K562 (cell line): ENCODE data around the gene LRP4. TPM values are rescaled to one million over a fixed set of nuclear protein-coding genes. Genes with fewer than 3 reads are reported as not detected.
A peak's percentile ranks its signal among the peaks of the same experiment; 100 is the strongest.

Source experiments
- DPF2 ChIP-seq: fragments of 450-650 bp; IDR thresholded peaks from 2 replicates; pipeline ENCODE4 v1.6.1; 2016
- MTA1 ChIP-seq: fragments of 450-650 bp; IDR thresholded peaks from 2 replicates; pipeline ENCODE4 v1.6.1; 2017; ENCODE audit warnings: borderline replicate concordance
- NCOA1 ChIP-seq: fragments of 450-650 bp; IDR thresholded peaks from 2 replicates; pipeline ENCODE4 v1.6.1; 2016; ENCODE audit warnings: low read depth
- NR2C1 ChIP-seq, 2 experiments: fragments of 450-650 bp; IDR thresholded peaks; 2 replicates each; pipeline ENCODE4 v1.6.1; 2017; ENCODE audit warnings: mild to moderate bottlenecking in 2 of 2, antibody characterized with exemption in 1 of 2, inconsistent platforms in 1 of 2, missing compliant biosample characterization in 1 of 2, missing genetic modification characterization in 1 of 2
- PML ChIP-seq: IDR thresholded peaks from 2 replicates; pipeline ENCODE4 v1.6.1; 2012; ENCODE audit warnings: low read length, inconsistent platforms
- TAL1 ChIP-seq: fragments of 450-650 bp; IDR thresholded peaks from 2 replicates; pipeline ENCODE4 v1.6.1; 2016; ENCODE audit warnings: mild to moderate bottlenecking
- THRA ChIP-seq: fragments of 450-650 bp; IDR thresholded peaks from 2 replicates; pipeline ENCODE4 v1.6.1; 2017; ENCODE audit warnings: mild to moderate bottlenecking, moderate library complexity
- ZBTB12 ChIP-seq: fragments of 250-450 bp; sonication (Bioruptor Pico); IDR thresholded peaks from 2 replicates; pipeline ENCODE4 v1.4.0; 2020
- ZNF121 ChIP-seq: sonication (generic); formaldehyde crosslinking; conservative IDR thresholded peaks from 2 replicates; pipeline ENCODE4 v1.8.0; 2022; ENCODE audit warnings: missing genetic modification reagents
- polyA plus RNA-seq, 8 experiments: library from polyadenylated mRNA; depleted of rRNA in 4 of 8; stranded (reverse) in 5 of 8; unstranded in 3 of 8; fragments of >200 nt; fragmentation: Nextera tagmentation in 2 of 8; fragmentation: Illumina TruSeq in 1 of 8; extraction: Ambion mirVana in 2 of 8; extraction: Trizol in 1 of 8; gene quantifications; 2 replicates each; pipeline versions ENCODE4 v1.2.1 to v1.2.3, GENCODE V29; 2011 to 2014; ENCODE audit warnings: inconsistent platforms in 1 of 8, missing spikeins in 1 of 8
- total RNA-seq, 7 experiments: library from RNA; depleted of rRNA in 6 of 7; stranded (reverse); fragments of >200 nt in 6 of 7; fragmentation: Illumina TruSeq in 2 of 7; extraction: Trizol in 2 of 7; gene quantifications; 2 replicates each; pipeline versions ENCODE4 v1.2.1 to v1.2.3, GENCODE V29; 2011 to 2021; ENCODE audit warnings: low replicate concordance in 1 of 7
- TF ChIP-seq, protein P1 (sequence below): sonication (generic); formaldehyde crosslinking; IDR thresholded peaks from 2 replicates; pipeline ENCODE4 v1.9.0; 2022; ENCODE audit warnings: mild to moderate bottlenecking, missing genetic modification reagents
- TF ChIP-seq, protein P2 (sequence below): fragments of 250-450 bp; sonication (Bioruptor Pico); IDR thresholded peaks from 2 replicates; pipeline ENCODE4 v1.9.0; 2021; ENCODE audit warnings: mild to moderate bottlenecking, inconsistent platforms
- TF ChIP-seq, protein P3 (sequence below): fragments of 450-650 bp; IDR thresholded peaks from 2 replicates; pipeline ENCODE4 v1.6.1; 2016

Gene LRP4
- total and polyA plus RNA-seq, 9 of the 15 experiments (the other 6 are each of a cell fraction or from before 2014, with no cell fraction given) = 0.04 to 0.54 (median 0.10) TPM

DNA sequence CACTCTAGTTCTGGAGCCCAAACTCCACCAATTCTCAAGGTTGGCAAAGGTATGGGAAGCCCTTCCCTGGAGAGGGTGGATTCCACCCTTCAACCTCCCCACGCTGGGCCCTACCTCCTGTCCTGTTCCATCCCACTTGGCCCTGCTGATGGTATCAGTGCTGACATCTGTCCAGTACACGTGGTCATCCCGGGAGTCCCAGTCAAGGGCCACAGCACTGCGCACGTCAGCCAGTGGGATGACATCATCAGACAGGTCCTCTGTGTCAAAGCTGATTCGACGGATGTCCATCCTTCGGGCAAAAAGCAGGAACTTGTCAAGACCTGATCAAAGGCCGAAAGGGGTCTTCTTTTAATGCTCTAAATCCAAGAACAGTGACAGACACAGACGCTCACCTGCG, 32.1 kb downstream of the LRP4 start (continued):
- TF ChIP-seq NCOA1 (peak; percentile 61; the same call in 1 of the 2 replicates), TAL1 (peak; percentile 10; the same call in 1 of the 2 replicates), ZNF121 (CRISPR knock-in tag) (no peak), THRA (no peak), DPF2 (peak; percentile 12; the same call in 1 of the 2 replicates), NR2C1 (IDR thresholded peaks at IDR 0.05) (no peak; the same call in 1 of the 2 replicates), NR2C1 (tag; IDR thresholded peaks at IDR 0.05) (peak; percentile 23; the same call in 1 of the 2 replicates), ZBTB12 (CRISPR knock-in tag) (peak; percentile 64), MTA1 (peak; percentile 74; the same call in 1 of the 2 replicates), PML (no peak)
- TF ChIP-seq, protein P1, sequence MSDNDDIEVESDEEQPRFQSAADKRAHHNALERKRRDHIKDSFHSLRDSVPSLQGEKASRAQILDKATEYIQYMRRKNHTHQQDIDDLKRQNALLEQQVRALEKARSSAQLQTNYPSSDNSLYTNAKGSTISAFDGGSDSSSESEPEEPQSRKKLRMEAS (CRISPR knock-in tag) = peak; percentile 73
- TF ChIP-seq, protein P2, sequence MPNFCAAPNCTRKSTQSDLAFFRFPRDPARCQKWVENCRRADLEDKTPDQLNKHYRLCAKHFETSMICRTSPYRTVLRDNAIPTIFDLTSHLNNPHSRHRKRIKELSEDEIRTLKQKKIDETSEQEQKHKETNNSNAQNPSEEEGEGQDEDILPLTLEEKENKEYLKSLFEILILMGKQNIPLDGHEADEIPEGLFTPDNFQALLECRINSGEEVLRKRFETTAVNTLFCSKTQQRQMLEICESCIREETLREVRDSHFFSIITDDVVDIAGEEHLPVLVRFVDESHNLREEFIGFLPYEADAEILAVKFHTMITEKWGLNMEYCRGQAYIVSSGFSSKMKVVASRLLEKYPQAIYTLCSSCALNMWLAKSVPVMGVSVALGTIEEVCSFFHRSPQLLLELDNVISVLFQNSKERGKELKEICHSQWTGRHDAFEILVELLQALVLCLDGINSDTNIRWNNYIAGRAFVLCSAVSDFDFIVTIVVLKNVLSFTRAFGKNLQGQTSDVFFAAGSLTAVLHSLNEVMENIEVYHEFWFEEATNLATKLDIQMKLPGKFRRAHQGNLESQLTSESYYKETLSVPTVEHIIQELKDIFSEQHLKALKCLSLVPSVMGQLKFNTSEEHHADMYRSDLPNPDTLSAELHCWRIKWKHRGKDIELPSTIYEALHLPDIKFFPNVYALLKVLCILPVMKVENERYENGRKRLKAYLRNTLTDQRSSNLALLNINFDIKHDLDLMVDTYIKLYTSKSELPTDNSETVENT (CRISPR knock-in tag) = no peak
- TF ChIP-seq, protein P3, sequence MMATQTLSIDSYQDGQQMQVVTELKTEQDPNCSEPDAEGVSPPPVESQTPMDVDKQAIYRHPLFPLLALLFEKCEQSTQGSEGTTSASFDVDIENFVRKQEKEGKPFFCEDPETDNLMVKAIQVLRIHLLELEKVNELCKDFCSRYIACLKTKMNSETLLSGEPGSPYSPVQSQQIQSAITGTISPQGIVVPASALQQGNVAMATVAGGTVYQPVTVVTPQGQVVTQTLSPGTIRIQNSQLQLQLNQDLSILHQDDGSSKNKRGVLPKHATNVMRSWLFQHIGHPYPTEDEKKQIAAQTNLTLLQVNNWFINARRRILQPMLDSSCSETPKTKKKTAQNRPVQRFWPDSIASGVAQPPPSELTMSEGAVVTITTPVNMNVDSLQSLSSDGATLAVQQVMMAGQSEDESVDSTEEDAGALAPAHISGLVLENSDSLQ = peak; percentile 86
